CD4-positive, alpha-beta T cell treated with Interleukin-4 for 4 hours (primary cell): ENCODE data around the gene GADL1.

Source experiments
- DNase-seq: peaks from one replicate; pipeline ENCODE4 v3.0.0-alpha.2; 2020

The GADL1 gene

DNA sequence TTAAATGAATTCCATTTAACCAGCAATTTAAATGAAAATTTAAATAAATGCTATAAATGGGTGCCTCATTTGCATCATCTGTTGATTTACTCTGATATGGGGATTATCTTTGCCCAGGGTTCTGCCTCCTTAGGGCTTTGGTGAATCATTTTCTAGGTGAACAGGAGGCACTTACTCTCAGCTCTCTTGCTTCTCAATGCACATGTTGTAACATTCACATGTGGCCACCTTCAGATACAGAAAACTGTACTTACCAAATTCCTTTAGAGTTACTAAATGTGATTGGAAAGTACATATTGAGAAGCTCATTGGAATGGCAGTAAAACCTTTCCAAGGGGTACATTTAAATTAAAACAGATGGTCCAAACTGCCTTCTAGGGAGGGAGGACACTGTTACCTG lies 20.8 kb downstream of the GADL1 start:
- DNase-seq = no peak

DNA sequence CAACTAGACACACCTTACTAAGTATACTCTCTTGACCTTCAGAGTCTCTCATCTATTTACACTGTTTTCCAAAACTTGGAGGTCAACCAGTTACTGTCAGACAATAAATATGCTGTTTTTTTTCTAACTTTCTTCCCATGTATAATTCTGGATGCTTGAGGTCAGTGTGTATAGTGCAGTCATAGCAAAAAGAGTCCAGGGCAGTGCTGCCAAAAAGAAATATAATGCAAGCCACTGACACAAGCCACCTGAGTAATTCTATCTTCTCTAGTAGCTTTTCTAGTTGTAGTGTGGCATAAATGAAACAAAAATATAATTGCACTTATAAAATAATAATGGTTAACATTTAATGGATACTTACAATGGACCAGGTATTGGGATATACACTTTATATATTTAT lies 21.6 kb downstream of the GADL1 start:
- DNase-seq = no peak

- DNase-seq = no peak
Observed at GRCh38 chr3:30871720-30872119, 22.7 kb downstream of the GADL1 start.

DNA sequence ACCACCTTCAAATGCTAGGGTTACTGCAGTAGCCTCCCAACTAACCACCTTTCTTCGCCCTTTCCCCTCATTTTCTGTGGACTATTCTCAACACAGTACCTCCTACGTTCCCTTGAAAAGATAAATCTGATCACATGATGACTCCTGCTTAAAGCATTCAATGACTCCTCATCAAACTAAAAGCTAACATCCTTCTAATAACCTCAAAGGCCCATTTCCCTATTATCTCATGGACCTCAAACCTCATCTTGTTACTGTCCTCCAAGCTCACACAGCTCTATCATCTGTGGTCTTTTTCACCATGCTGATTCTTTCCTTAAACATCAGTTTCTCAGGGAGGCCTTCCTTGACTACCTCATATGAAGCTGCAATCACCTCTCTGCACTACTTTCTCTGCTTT lies 29.6 kb downstream of the GADL1 start:
- DNase-seq = no peak

DNA sequence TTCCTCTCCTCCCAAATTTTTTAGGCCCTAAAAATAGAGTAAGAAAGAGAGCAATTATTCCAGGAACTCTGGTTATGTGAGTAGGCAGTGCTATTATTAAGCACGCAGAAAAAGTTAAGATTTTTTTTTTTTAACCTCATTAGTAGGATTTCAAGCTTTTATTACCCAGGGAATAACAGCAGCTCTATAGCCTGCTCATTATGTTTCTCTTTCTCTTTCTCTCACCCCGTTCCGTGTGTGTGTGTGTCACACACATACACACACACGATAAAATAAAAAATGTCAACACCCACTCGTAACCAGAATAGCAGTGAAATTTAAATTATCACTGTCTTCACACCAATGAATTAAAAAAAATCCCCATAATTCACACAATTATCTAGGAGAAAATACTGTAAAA lies 30.3 kb downstream of the GADL1 start:
- DNase-seq = no peak

- no peak for DNase-seq
Observed at GRCh38 chr3:30862004-30862403, 32.5 kb downstream of the GADL1 start.

DNA sequence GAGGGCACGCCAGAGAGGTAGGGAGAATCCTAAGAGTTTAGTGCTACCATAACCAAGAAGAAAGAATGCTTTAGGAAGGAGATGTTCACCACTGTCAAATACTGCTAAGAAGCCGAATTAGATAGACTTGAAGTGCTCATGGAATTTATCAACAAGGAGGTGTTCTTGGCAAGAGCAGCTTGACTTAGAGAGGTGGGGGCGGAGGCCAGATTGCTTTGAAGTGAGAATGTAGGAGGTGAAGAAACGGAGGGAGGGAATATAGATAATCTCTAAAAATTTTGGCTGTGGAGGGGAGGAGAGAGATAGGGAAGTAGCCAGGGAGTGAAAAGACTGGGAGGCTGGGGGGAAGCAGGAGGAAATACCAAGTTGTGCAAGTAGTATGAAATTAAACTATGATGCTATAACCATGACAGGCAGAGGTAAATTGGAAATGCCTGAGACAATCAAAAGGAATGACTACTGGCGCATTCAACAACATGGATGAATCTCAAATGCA lies 35.5 kb downstream of the GADL1 start:
- no peak for DNase-seq

DNA sequence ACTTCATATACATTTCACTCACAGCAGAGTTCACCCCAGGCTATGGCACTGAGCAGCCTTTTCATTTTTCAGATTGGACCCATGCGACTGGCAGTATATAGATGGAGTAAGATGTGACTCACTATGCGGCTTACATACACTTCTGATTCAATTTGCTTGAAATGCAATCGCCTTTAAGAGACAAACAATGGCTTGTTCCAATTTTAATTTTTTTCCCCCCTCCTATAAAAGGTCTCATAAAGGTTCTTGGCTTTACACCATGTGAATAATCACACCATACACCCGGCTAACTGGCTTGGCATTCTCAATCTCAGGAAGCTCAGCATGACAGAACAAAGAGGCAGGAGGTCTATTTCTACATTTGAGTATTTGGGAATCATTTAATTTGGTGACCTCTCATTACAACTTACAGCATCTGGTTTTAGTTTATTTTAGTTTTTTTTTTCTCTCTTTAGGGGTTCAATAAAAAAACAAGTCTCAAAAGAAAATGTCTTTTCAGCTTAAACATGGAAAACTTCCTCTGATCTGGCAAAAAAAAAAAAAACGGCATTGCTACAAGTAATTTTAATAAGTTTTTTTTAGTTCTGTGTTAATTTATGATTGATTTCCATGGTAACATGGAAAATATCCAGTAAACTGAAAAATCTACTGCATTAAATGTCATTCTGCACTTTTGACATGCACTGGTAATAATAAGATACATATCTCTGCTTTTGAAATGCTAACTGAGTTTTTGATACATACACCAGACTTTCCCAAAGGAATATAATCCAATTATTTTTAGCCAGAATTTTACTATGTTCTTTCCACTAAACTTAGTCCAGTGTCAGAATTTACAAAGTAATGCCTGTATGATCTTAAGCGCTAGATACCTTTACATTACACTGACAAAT lies 38.8 kb downstream of the GADL1 start:
- DNase-seq = no peak

- no peak for DNase-seq
Observed at GRCh38 chr3:30852833-30853232, 41.6 kb downstream of the GADL1 start.

- no peak for DNase-seq
Observed at GRCh38 chr3:30848087-30848779, 46.2 kb downstream of the GADL1 start.

- no peak for DNase-seq
Observed at GRCh38 chr3:30847592-30847991, 46.9 kb downstream of the GADL1 start.

- DNase-seq = no peak
Observed at GRCh38 chr3:30845606-30846005, 48.9 kb downstream of the GADL1 start.

DNA sequence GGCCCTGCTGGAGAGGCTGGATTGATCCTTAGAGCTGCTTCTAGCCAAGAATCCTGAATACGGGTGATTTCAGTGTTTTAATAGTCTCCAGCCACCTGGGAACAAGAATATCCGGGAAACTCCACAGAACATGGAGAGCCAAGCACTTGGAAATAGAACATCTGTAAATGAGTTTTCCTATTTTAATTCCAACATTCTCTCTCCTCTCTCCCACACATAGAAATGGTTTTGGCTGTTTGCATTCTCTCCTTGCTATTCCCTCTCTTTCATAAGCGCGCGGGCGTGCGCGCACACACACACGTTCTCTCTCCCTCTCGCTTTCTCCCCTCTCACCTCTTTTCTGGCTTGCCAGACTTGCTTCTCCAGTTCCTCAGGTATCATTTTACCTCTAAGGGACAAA lies 50.6 kb downstream of the GADL1 start:
- no peak for DNase-seq

DNA sequence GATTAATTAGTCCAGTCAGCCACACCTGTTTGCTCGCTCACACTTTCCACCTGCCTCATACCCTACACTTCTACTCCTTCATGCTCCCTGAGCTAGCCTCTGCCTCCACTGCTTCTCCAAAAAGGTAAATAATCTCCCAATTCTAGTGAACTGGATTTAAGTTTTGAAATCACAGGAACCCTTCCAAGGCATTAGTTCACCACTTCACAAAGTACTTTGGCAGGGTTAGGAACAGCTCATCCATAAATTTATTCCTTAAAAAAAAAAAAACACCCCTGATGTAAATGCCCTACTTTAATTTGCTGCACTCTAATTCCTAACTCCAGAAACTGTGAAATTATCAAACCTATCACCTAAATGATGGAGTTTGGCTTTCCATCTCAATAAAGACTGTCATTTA lies 58.3 kb downstream of the GADL1 start:
- DNase-seq = no peak

GRCh38 chr3:30835667-30836066 lies 58.8 kb downstream of the GADL1 start:
- DNase-seq = no peak

GRCh38 chr3:30832961-30833575 lies 61.4 kb downstream of the GADL1 start:
- DNase-seq = no peak

DNA sequence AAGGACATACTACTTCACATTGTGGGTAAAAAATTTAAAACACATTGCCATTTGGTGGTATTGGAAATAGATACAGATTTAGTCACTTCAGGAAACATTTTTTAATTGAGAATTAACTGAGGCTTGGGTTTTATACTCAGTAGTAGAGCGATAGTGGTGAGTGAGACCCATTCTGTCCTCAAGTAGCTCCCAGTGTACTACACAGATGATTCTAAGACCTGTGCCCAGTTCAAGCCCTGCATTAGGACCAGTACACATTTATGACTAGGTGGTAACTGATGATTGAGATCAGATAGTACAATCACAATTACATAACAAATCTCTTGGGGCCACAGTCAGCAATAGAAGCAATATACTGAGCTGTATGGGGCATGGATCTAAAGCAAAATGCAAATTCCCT lies 67.4 kb downstream of the GADL1 start:
- no peak for DNase-seq

DNA sequence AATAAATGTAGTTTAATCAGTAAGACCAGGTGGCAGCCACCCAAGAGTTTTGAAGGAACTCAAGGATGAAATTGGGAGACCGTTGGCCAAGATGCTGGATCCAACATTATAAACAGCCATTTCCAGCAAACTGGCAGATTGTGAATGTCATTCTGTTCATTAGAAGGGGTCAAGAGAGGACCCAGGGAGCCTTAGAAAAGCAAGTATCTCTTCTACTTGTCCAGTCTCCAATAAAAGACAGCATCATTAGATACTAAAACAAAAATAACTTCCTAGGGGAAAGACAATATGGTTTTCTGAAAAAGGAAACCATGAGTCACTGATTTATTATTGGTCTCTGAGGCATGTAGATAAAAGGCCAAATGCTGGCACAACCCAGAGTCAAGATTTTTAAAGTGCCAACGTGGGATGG lies 67.9 kb downstream of the GADL1 start:
- no peak for DNase-seq

- no peak for DNase-seq
Observed at GRCh38 chr3:30819067-30819798, 75.2 kb downstream of the GADL1 start.

DNA sequence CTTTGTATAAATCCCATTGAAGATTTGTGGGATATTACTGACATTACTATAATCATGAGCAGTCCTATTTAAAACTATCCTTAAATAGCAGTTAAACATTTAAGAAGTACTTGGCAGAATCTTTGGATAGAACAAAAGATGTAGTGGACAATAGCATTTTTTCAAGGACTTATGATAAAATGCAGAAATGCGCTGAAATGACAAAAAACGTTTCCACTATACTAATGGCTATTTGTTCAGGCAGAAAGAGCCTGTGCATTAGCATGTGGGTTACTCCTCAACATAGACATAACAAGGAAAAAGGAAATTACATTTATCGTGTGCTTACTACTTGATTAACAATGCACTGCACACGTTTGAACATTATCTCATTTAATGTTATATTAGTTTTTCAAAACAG lies 80.7 kb downstream of the GADL1 start:
- DNase-seq = no peak

DNA sequence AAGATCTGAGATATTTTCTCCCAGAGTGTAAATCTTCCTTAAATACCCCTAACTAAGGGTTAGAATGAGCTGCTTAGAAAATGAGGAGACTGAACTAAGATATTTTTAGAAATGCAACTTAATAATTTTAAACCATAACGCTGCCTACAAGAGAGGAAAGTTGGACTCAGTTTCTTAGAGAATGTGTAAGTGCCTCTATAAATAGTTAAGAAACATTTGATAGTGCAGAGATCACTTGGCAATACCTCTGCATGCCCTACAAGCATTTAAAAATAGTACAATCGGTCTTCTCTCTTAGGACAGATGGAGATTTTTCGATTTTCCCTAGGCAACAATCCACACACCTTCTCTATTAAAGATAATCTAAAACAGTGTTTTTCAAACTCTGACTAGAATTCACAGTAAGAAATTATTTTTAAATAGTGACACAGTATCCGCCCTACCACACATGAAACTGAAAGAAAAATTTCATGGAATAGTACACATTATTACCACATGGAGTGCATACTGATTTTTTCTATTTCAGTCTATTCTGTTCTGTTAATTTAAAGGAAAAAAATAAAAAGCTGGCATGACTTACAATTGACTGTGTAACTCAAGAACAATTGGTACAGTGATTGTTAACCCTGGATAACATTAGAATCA lies 83.2 kb downstream of the GADL1 start:
- no peak for DNase-seq

DNA sequence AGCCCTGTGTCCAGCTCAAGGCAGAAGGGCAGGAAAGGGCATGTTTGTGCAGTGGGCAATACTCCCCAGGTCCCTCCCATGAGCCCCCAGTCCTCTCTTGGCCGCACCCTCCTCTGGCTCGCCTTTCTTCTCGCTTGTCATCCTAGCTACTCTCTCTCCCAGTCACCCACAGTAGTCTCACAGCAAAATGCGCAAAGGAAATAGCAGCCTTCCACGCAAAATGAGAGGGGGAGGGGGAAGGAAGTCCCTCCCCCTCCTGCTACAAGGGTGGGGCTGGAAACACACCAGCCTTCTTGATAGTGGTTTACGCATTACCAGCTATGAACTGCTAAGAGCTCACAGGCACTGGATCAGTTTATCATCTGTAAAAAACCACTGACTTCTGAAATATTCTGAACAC lies 83.8 kb downstream of the GADL1 start:
- DNase-seq = no peak

DNA sequence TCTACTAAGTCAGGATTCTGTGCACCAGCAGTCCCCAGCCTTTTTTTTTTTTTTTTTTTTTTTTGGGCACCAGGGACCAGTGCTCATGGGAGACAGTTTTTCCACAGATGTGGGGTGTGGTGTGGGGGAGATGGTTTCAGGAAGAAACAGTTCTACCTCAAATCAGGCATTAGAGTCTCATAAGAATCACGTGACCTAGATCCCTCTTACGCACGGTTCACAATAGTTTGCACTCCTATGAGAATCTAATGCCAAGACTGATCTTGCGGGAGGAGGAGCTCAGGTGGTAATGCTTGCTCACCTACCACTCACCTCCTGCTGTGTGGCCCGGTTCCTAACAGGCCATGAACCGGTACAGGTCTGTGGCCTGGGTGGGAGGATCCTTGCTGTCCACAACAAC lies 88.8 kb downstream of the GADL1 start:
- DNase-seq = no peak
